ENCODE measurements around the gene NUMB.
"Not testable (repeated sequence)": the region's sequence is repeated elsewhere in the genome, so short reads cannot be mapped to it uniquely, and the experiment has no call there.

NUMB gene

GRCh38 chr14:73312687-73313086 is 145.7 kb downstream of the NUMB start:
- in situ Hi-C loops (cut with HindIII; ENCODE audit: low sequenced_read_pairs) = no loop called here
- TF ChIP-seq CTCF (IDR thresholded peaks at IDR 0.05; ENCODE audit: low read depth, low read length, missing control alignments) = no peak
- no peak overlapping the region for H3K4me3 ChIP-seq (ENCODE audit: low read depth, low read length)
- no peak for DNase-seq (ENCODE audit: low read depth)

GRCh38 chr14:73311708-73312030 is 146.7 kb downstream of the NUMB start:
- no peak for TF ChIP-seq CTCF (IDR thresholded peaks at IDR 0.05; ENCODE audit: low read depth, low read length, missing control alignments)
- no peak overlapping the region for H3K4me3 ChIP-seq (ENCODE audit: low read depth, low read length)
- in situ Hi-C loops (cut with HindIII; ENCODE audit: low sequenced_read_pairs) = no loop called here
- DNase-seq (ENCODE audit: low read depth) = no peak

- DNase-seq (ENCODE audit: low read depth); in situ Hi-C loops (cut with HindIII; ENCODE audit: low sequenced_read_pairs); H3K4me3 ChIP-seq (ENCODE audit: low read depth, low read length): not testable (repeated sequence)
Observed at GRCh38 chr14:73309207-73309606, 149.1 kb downstream of the NUMB start.

- in situ Hi-C loops (cut with HindIII; ENCODE audit: low sequenced_read_pairs) = no loop called here
- TF ChIP-seq CTCF (IDR thresholded peaks at IDR 0.05; ENCODE audit: low read depth, low read length, missing control alignments) = no peak
- no peak overlapping the region for H3K4me3 ChIP-seq (ENCODE audit: low read depth, low read length)
- no peak for DNase-seq (ENCODE audit: low read depth)
Observed at GRCh38 chr14:73307261-73307660, 151.1 kb downstream of the NUMB start.

GRCh38 chr14:73305499-73305898 is 152.8 kb downstream of the NUMB start:
- TF ChIP-seq CTCF (IDR thresholded peaks at IDR 0.05; ENCODE audit: low read depth, low read length, missing control alignments) = no peak
- no peak overlapping the region for H3K4me3 ChIP-seq (ENCODE audit: low read depth, low read length)
- DNase-seq (ENCODE audit: low read depth) = no peak
- in situ Hi-C loops (cut with HindIII; ENCODE audit: low sequenced_read_pairs) = no loop called here

GRCh38 chr14:73295198-73295796 is 163.0 kb downstream of the NUMB start:
- H3K4me3 ChIP-seq (ENCODE audit: low read depth, low read length) = no peak overlapping the region
- peak; percentile 54 for TF ChIP-seq CTCF (IDR thresholded peaks at IDR 0.05; ENCODE audit: low read depth, low read length, missing control alignments)
- DNase-seq (ENCODE audit: low read depth) = peak; percentile 31
- in situ Hi-C loops (cut with HindIII; ENCODE audit: low sequenced_read_pairs) = no loop called here

- TF ChIP-seq CTCF (IDR thresholded peaks at IDR 0.05; ENCODE audit: low read depth, low read length, missing control alignments) = no peak
- in situ Hi-C loops (cut with HindIII; ENCODE audit: low sequenced_read_pairs) = no loop called here
- H3K4me3 ChIP-seq (ENCODE audit: low read depth, low read length) = no peak overlapping the region
- DNase-seq (ENCODE audit: low read depth) = no peak
Observed at GRCh38 chr14:73293782-73294781, 164.3 kb downstream of the NUMB start.

Data from astrocyte of the cerebellum (primary cell).